SK-N-SH (cell line): ENCODE measurements around the gene TRPM3. TPM values are rescaled to one million over a fixed set of nuclear protein-coding genes. Genes with fewer than 3 reads are reported as not detected.

Experiments used
- CTCF ChIA-PET: fragments of 300-600, 350-600 bp; formaldehyde crosslinking; extraction: SDS; loops from one replicate; lab custom pipeline; 2021; lab: Yijun Ruan, JAX
- POLR2A ChIA-PET: fragments of 350-600 bp; sonication (Branson Sonifier 250); formaldehyde crosslinking; extraction: SDS; loops from one replicate; lab custom pipeline; 2020; ENCODE audit warnings: antibody characterized with exemption, inconsistent platforms; lab: Yijun Ruan, JAX
- DNase-seq: peaks from one replicate; pipeline ENCODE4 v3.0.0; 2012
- H2AFZ ChIP-seq: fragments of 200-600 bp; sonication (generic); 2 replicates; pipeline ENCODE4 v1.8.1; 2016; ENCODE audit warnings: antibody characterized with exemption, mild to moderate bottlenecking, low read depth
- H3F3A ChIP-seq: fragments of 200-600 bp; sonication (generic); replicated peaks from 2 replicates; pipeline ENCODE3; 2016; ENCODE audit warnings: antibody characterized with exemption, mild to moderate bottlenecking; ENCODE audit not compliant: insufficient read depth
- H3K27ac ChIP-seq, 2 experiments: fragments of 200-500 bp in 1 of 2; fragments of 200-600 bp in 1 of 2; sonication (Bioruptor generic) in 1 of 2; sonication (generic), shearing (Covaris generic) in 1 of 2; 2 replicates each; pipeline versions ENCODE4 v1.5.1 to v1.6.1; 2014 to 2016; ENCODE audit warnings: low read depth in 2 of 2, inconsistent platforms in 1 of 2, low read length in 1 of 2, mild to moderate bottlenecking in 1 of 2, mixed read lengths in 1 of 2
- H3K27me3 ChIP-seq: fragments of 200-600 bp; sonication (generic), shearing (Covaris generic); 2 replicates; pipeline ENCODE4 v1.6.1; 2016; ENCODE audit warnings: mixed run types; ENCODE audit not compliant: insufficient read depth
- H3K36me3 ChIP-seq, 2 experiments: fragments of 200-500 bp in 1 of 2; fragments of 200-600 bp in 1 of 2; sonication (Bioruptor generic) in 1 of 2; sonication (generic) in 1 of 2; replicated peaks in 1 of 2; 2 replicates each; pipeline versions ENCODE3 to v1.5.1; 2014 to 2016; ENCODE audit warnings: low read length in 1 of 2, mild to moderate bottlenecking in 1 of 2; ENCODE audit not compliant: insufficient read depth in 2 of 2, control insufficient read depth in 1 of 2
- H3K4me1 ChIP-seq, 2 experiments: fragments of 200-500 bp in 1 of 2; fragments of 200-600 bp in 1 of 2; sonication (Bioruptor generic) in 1 of 2; sonication (generic), shearing (Covaris generic) in 1 of 2; 2 replicates each; pipeline versions ENCODE4 v1.5.1 to v1.6.1; 2014 to 2016; ENCODE audit warnings: low read depth in 1 of 2, low read length in 1 of 2, mixed run types in 1 of 2; ENCODE audit not compliant: insufficient read depth in 2 of 2, control insufficient read depth in 1 of 2
- H3K4me2 ChIP-seq: fragments of 200-600 bp; sonication (generic), shearing (Covaris generic); 2 replicates; pipeline ENCODE4 v1.6.1; 2017; ENCODE audit warnings: mixed run types
- H3K4me3 ChIP-seq, 2 experiments: fragments of 200-500 bp in 1 of 2; fragments of 200-600 bp in 1 of 2; sonication (Bioruptor generic) in 1 of 2; sonication (generic), shearing (Covaris generic) in 1 of 2; 2 replicates each; pipeline versions ENCODE4 v1.5.1 to v1.8.1; 2014 to 2016; ENCODE audit warnings: low read depth in 2 of 2, inconsistent platforms in 1 of 2, low read length in 1 of 2, mild to moderate bottlenecking in 1 of 2, mixed read lengths in 1 of 2, moderate library complexity in 1 of 2
- H3K79me2 ChIP-seq: fragments of 200-600 bp; sonication (generic); 2 replicates; pipeline ENCODE4 v1.8.1; 2017; ENCODE audit warnings: mild to moderate bottlenecking; ENCODE audit not compliant: insufficient read depth
- H3K9ac ChIP-seq: fragments of 200-600 bp; sonication (generic); 2 replicates; pipeline ENCODE4 v1.6.1; 2017; ENCODE audit warnings: mixed run types
- H3K9me2 ChIP-seq: fragments of 200-600 bp; sonication (generic); 2 replicates; pipeline ENCODE4 v1.6.1; 2017; ENCODE audit warnings: mixed run types
- H3K9me3 ChIP-seq: fragments of 200-600 bp; sonication (generic); 2 replicates; pipeline ENCODE4 v1.6.1; 2017; ENCODE audit warnings: mixed run types, mild to moderate bottlenecking, moderate library complexity
- H4K20me1 ChIP-seq: fragments of 200-600 bp; sonication (generic); 2 replicates; pipeline ENCODE4 v1.6.1; 2017; ENCODE audit warnings: mild to moderate bottlenecking, mixed run types; ENCODE audit not compliant: insufficient read depth
- CHD2 ChIP-seq: fragments of 150-350 bp; IDR thresholded peaks from 2 replicates; pipeline ENCODE4 v1.6.1; 2018; ENCODE audit warnings: low read length; ENCODE audit not compliant: partially characterized antibody
- EP300 ChIP-seq, 2 experiments: IDR thresholded peaks; 2 replicates each; pipeline versions ENCODE4 v1.4.0 to v1.6.1; 2012; ENCODE audit warnings: borderline replicate concordance in 1 of 2, low read depth in 1 of 2, low read length in 1 of 2
- EZH2phosphoT487 ChIP-seq: fragments of 200-600 bp; sonication (generic); IDR thresholded peaks from 2 replicates; pipeline ENCODE4 v1.6.1; 2017; ENCODE audit warnings: low read depth, mixed run types, mild to moderate bottlenecking, antibody characterized with exemption, moderate library complexity, borderline replicate concordance
- FOSL2 ChIP-seq: IDR thresholded peaks from 2 replicates; pipeline ENCODE4 v1.4.0; 2012; ENCODE audit warnings: low read depth, mild to moderate bottlenecking, moderate library complexity, borderline replicate concordance
- GATA2 ChIP-seq: sonication (generic); formaldehyde crosslinking; IDR thresholded peaks from 2 replicates; pipeline ENCODE4 v1.5.0; 2020; ENCODE audit warnings: mild to moderate bottlenecking, missing genetic modification reagents
- JUND ChIP-seq: IDR thresholded peaks from 2 replicates; pipeline ENCODE4 v1.4.0; 2012
- MEF2A ChIP-seq: IDR thresholded peaks from 2 replicates; pipeline ENCODE4 v1.4.0; 2012; ENCODE audit warnings: low read depth, borderline replicate concordance
- NFIC ChIP-seq: IDR thresholded peaks from 2 replicates; pipeline ENCODE4 v1.4.0; 2012; ENCODE audit warnings: borderline replicate concordance
- POLR2AphosphoS5 ChIP-seq: IDR thresholded peaks from 2 replicates; pipeline ENCODE4 v1.6.1; 2012; ENCODE audit warnings: low read depth, low read length
- RAD21 ChIP-seq: IDR thresholded peaks from 2 replicates; pipeline ENCODE4 v1.6.1; 2012; ENCODE audit warnings: mild to moderate bottlenecking, low read length
- RCOR1 ChIP-seq: fragments of 150-350 bp; IDR thresholded peaks from 2 replicates; pipeline ENCODE4 v1.6.1; 2017; ENCODE audit warnings: antibody characterized with exemption, low read length
- RFX5 ChIP-seq: IDR thresholded peaks from 2 replicates; pipeline ENCODE4 v1.6.1; 2012; ENCODE audit warnings: mild to moderate bottlenecking, improper control_type of control experiment, low read length
- RXRA ChIP-seq: IDR thresholded peaks from 2 replicates; pipeline ENCODE4 v1.4.0; 2012; ENCODE audit warnings: low read depth, mild to moderate bottlenecking, borderline replicate concordance
- TAF1 ChIP-seq: IDR thresholded peaks from 2 replicates; pipeline ENCODE4 v1.6.1; 2012; ENCODE audit warnings: low read depth, mild to moderate bottlenecking, low read length, moderate library complexity, borderline replicate concordance
- TCF12 ChIP-seq: IDR thresholded peaks from 2 replicates; pipeline ENCODE4 v1.4.0; 2012
- YY1 ChIP-seq: IDR thresholded peaks from 2 replicates; pipeline ENCODE4 v1.4.0; 2012; ENCODE audit warnings: low read depth, mild to moderate bottlenecking
- WGBS: methylation state at CpG from one replicate; pipeline ENCODE4 v1.1.6; 2017; ENCODE audit warnings: low lambda C conversion rate; 5-methylcytosine and 5-hydroxymethylcytosine counted together
- polyA plus RNA-seq, 3 experiments: library from polyadenylated mRNA; depleted of rRNA; stranded (reverse); fragments of >200 nt; gene quantifications; 2 replicates each; pipeline ENCODE4 v1.2.3, GENCODE V29; 2012
- TF ChIP-seq, protein P1 (sequence below): fragments of 200-600 bp; sonication (generic); IDR thresholded peaks from 2 replicates; pipeline ENCODE4 v1.6.1; 2017; ENCODE audit warnings: antibody characterized with exemption, mild to moderate bottlenecking, moderate library complexity
- TF ChIP-seq, protein P2 (sequence below): IDR thresholded peaks from 2 replicates; pipeline ENCODE4 v1.4.0; 2012; ENCODE audit warnings: low read depth, borderline replicate concordance
- TF ChIP-seq, protein P3 (sequence below): IDR thresholded peaks from 2 replicates; pipeline ENCODE4; 2012
- TF ChIP-seq, protein P4 (sequence below): IDR thresholded peaks from 2 replicates; pipeline ENCODE4 v1.4.0; 2012; ENCODE audit warnings: low read depth
- TF ChIP-seq, protein P5 (sequence below): fragments of 150-350 bp; IDR thresholded peaks from 2 replicates; pipeline ENCODE4 v1.6.1; 2016; ENCODE audit warnings: mild to moderate bottlenecking, low read depth, low read length
- TF ChIP-seq, protein P6 (sequence below): IDR thresholded peaks from 2 replicates; pipeline ENCODE4 v1.4.0; 2012; ENCODE audit warnings: low read depth, borderline replicate concordance

Gene TRPM3
- polyA plus RNA-seq, 1 of the 3 experiments (the other 2 are of a cell fraction): not detected

DNA sequence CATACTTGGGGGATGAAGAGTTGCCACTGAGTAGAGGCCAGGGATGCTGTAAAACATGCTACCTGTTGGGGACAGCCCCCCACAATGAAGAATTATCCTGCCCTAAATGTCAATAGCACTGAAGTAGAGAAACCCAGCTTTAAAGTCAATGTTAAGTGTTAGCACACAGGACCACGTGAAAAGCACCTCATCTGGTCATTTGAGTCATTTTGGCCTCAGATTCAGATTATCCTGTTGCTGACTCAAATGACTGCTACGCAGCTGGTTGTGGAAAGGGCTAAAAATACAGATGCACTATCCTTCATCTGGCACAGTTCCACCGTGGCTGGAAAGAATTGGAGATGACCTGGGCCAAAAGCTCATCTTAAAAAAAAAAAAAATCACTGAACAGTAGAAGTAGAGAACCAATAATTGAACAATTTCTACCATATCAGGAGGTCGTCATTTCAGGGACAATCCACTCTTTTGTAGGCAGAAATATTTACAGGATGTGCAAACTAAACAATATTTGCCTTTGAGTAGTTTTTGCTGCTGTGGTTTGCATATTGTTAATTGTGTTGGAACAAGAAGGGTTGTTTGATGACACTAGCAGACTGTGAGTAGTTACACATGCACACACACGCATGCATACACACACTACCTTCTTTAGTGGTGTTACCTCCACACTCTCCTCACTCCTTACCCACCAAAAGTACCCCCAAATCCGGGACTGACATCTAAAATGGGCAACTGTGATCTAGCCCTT, 511.7 kb downstream of the TRPM3 start:
- peak overlapping the region in 1 of 2 experiments; percentile 51; a peak in 2 of 4 replicates for H3K27ac ChIP-seq
- H4K20me1 ChIP-seq: no peaks in the 10 kb centered on the region
- no peak for TF ChIP-seq TAF1
- no peak for TF ChIP-seq YY1
- TF ChIP-seq RAD21: no peak
- TF ChIP-seq GATA2 (CRISPR knock-in tag): no peak
- peak; percentile 88 for TF ChIP-seq FOSL2
- TF ChIP-seq RXRA: peak; percentile 57; the same call in 1 of the 2 replicates
- peak; percentile 88 for TF ChIP-seq TCF12
- TF ChIP-seq, protein P1, sequence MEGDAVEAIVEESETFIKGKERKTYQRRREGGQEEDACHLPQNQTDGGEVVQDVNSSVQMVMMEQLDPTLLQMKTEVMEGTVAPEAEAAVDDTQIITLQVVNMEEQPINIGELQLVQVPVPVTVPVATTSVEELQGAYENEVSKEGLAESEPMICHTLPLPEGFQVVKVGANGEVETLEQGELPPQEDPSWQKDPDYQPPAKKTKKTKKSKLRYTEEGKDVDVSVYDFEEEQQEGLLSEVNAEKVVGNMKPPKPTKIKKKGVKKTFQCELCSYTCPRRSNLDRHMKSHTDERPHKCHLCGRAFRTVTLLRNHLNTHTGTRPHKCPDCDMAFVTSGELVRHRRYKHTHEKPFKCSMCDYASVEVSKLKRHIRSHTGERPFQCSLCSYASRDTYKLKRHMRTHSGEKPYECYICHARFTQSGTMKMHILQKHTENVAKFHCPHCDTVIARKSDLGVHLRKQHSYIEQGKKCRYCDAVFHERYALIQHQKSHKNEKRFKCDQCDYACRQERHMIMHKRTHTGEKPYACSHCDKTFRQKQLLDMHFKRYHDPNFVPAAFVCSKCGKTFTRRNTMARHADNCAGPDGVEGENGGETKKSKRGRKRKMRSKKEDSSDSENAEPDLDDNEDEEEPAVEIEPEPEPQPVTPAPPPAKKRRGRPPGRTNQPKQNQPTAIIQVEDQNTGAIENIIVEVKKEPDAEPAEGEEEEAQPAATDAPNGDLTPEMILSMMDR: no peak
- TF ChIP-seq EZH2phosphoT487: no peak
- TF ChIP-seq, protein P2, sequence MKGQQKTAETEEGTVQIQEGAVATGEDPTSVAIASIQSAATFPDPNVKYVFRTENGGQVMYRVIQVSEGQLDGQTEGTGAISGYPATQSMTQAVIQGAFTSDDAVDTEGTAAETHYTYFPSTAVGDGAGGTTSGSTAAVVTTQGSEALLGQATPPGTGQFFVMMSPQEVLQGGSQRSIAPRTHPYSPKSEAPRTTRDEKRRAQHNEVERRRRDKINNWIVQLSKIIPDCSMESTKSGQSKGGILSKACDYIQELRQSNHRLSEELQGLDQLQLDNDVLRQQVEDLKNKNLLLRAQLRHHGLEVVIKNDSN: peak; percentile 62; the same call in 1 of the 2 replicates
- TF ChIP-seq CHD2: no peak
- peak; percentile 48; the same call in 1 of the 2 replicates for TF ChIP-seq POLR2AphosphoS5
- TF ChIP-seq RCOR1: no peak
- TF ChIP-seq EP300 (IDR thresholded peaks at IDR 0.05; ENCODE audit: borderline replicate concordance in 1 of 2, low read depth in 1 of 2, low read length in 1 of 2): peak in 1 of 2 experiments; percentile 54; a peak in 1 of 4 replicates
- TF ChIP-seq, protein P3, sequence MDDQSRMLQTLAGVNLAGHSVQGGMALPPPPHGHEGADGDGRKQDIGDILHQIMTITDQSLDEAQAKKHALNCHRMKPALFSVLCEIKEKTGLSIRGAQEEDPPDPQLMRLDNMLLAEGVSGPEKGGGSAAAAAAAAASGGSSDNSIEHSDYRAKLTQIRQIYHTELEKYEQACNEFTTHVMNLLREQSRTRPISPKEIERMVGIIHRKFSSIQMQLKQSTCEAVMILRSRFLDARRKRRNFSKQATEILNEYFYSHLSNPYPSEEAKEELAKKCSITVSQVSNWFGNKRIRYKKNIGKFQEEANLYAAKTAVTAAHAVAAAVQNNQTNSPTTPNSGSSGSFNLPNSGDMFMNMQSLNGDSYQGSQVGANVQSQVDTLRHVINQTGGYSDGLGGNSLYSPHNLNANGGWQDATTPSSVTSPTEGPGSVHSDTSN: peak; percentile 48; the same call in 1 of the 2 replicates
- TF ChIP-seq RFX5: no peak
- TF ChIP-seq MEF2A: peak; percentile 92; the same call in 1 of the 2 replicates
- TF ChIP-seq, protein P4, sequence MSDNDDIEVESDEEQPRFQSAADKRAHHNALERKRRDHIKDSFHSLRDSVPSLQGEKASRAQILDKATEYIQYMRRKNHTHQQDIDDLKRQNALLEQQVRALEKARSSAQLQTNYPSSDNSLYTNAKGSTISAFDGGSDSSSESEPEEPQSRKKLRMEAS: peak; percentile 89
- TF ChIP-seq, protein P5, sequence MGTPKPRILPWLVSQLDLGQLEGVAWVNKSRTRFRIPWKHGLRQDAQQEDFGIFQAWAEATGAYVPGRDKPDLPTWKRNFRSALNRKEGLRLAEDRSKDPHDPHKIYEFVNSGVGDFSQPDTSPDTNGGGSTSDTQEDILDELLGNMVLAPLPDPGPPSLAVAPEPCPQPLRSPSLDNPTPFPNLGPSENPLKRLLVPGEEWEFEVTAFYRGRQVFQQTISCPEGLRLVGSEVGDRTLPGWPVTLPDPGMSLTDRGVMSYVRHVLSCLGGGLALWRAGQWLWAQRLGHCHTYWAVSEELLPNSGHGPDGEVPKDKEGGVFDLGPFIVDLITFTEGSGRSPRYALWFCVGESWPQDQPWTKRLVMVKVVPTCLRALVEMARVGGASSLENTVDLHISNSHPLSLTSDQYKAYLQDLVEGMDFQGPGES: no peak
- TF ChIP-seq NFIC: peak; percentile 92
- TF ChIP-seq JUND: peak; percentile 70
- TF ChIP-seq, protein P6, sequence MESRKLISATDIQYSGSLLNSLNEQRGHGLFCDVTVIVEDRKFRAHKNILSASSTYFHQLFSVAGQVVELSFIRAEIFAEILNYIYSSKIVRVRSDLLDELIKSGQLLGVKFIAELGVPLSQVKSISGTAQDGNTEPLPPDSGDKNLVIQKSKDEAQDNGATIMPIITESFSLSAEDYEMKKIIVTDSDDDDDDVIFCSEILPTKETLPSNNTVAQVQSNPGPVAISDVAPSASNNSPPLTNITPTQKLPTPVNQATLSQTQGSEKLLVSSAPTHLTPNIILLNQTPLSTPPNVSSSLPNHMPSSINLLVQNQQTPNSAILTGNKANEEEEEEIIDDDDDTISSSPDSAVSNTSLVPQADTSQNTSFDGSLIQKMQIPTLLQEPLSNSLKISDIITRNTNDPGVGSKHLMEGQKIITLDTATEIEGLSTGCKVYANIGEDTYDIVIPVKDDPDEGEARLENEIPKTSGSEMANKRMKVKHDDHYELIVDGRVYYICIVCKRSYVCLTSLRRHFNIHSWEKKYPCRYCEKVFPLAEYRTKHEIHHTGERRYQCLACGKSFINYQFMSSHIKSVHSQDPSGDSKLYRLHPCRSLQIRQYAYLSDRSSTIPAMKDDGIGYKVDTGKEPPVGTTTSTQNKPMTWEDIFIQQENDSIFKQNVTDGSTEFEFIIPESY: no peak
- H3K4me2 ChIP-seq: no peak overlapping the region
- no peaks in the 10 kb centered on the region for H3K27me3 ChIP-seq
- 38% methylated on average over 6 of the region's 6 CpGs for WGBS
- POLR2A ChIA-PET: no interaction called here
- no peaks in the 10 kb centered on the region for H3K9me3 ChIP-seq
- peaks cover 0 to 4% of the 10 kb centered on the region in 2 experiments; a peak in 2 of 4 replicates for H3K4me1 ChIP-seq
- no peak overlapping the region for H2AFZ ChIP-seq
- no peaks in the 10 kb centered on the region for H3F3A ChIP-seq
- no peak overlapping the region for H3K9ac ChIP-seq
- H3K36me3 ChIP-seq: no peaks in the 10 kb centered on the region
- CTCF ChIA-PET: interaction anchor here (0.5 kb wide), 1 partner anchor 270 kb away, joined by 3 read pairs; no protein-coding TSS in a partner anchor
- no peaks in the 10 kb centered on the region for H3K9me2 ChIP-seq
- H3K4me3 ChIP-seq: no peak overlapping the region
- DNase-seq: no peak
- no peaks in the 10 kb centered on the region for H3K79me2 ChIP-seq
